ENCODE data around the gene SGIP1.

The SGIP1 gene

GRCh38 chr1:66519992-66520391 lies 14.0 kb upstream of the SGIP1 start:
- TF ChIP-seq, protein P1, sequence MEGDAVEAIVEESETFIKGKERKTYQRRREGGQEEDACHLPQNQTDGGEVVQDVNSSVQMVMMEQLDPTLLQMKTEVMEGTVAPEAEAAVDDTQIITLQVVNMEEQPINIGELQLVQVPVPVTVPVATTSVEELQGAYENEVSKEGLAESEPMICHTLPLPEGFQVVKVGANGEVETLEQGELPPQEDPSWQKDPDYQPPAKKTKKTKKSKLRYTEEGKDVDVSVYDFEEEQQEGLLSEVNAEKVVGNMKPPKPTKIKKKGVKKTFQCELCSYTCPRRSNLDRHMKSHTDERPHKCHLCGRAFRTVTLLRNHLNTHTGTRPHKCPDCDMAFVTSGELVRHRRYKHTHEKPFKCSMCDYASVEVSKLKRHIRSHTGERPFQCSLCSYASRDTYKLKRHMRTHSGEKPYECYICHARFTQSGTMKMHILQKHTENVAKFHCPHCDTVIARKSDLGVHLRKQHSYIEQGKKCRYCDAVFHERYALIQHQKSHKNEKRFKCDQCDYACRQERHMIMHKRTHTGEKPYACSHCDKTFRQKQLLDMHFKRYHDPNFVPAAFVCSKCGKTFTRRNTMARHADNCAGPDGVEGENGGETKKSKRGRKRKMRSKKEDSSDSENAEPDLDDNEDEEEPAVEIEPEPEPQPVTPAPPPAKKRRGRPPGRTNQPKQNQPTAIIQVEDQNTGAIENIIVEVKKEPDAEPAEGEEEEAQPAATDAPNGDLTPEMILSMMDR (conservative IDR thresholded peaks at IDR 0.05; ENCODE audit: low read depth, low read length): no peak
- DNase-seq (ENCODE audit: low read depth): no peak
- H3K4me3 ChIP-seq (ENCODE audit: low read length): no peak overlapping the region

- TF ChIP-seq, protein P1 (conservative IDR thresholded peaks at IDR 0.05; ENCODE audit: low read depth, low read length): no peak
- DNase-seq (ENCODE audit: low read depth): no peak
- no peak overlapping the region for H3K4me3 ChIP-seq (ENCODE audit: low read length)
Observed at GRCh38 chr1:66520655-66521054, 13.3 kb upstream of the SGIP1 start.

GRCh38 chr1:66521721-66522365 lies 12.1 kb upstream of the SGIP1 start:
- peak; percentile 63 for DNase-seq (ENCODE audit: low read depth)
- H3K4me3 ChIP-seq (ENCODE audit: low read length): no peak overlapping the region
- TF ChIP-seq, protein P1 (conservative IDR thresholded peaks at IDR 0.05; ENCODE audit: low read depth, low read length): no peak

DNA sequence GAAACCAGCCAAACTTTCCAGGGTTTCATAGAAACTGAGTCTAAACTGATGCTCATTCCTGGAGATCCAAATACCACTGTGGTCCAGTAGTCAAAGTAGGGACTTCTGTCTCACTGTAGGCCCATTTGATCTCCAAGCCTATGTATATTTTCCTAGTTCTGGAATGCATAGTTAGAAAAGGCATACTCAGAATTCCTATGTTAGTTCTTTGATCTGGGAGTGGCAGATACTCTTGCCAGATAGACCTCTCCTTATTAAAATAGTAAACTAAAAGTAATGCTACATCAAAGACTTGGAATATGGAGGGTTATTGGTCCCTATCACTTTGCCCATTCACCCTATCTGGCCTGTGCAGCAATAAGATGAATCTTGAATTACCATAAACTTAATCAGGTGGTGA lies 10.4 kb upstream of the SGIP1 start:
- H3K4me3 ChIP-seq (ENCODE audit: low read length): no peak overlapping the region
- TF ChIP-seq, protein P1 (conservative IDR thresholded peaks at IDR 0.05; ENCODE audit: low read depth, low read length): no peak
- DNase-seq (ENCODE audit: low read depth): no peak

DNA sequence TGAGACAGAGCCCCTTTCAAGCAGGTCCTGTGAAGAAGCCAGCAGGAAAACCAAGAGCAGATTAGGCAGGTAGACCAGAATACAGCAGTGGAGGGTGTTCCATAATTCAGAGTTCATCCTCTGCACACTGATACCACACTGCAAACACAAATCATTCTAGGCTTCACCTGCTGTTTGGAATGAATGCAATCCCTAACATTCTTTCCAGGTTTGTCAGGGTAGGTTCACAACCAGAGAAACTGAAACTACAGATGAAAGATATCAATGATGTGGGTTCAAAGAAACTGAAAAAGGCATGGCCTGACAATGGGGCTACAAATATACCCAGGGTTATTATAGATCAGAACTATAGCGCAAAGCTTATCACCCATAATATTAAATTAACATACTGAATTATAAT lies 8.9 kb upstream of the SGIP1 start:
- no peak overlapping the region for H3K4me3 ChIP-seq (ENCODE audit: low read length)
- TF ChIP-seq, protein P1 (conservative IDR thresholded peaks at IDR 0.05; ENCODE audit: low read depth, low read length): no peak
- no peak for DNase-seq (ENCODE audit: low read depth)

- H3K4me3 ChIP-seq (ENCODE audit: low read length): no peak overlapping the region
- no peak for DNase-seq (ENCODE audit: low read depth)
- TF ChIP-seq, protein P1 (conservative IDR thresholded peaks at IDR 0.05; ENCODE audit: low read depth, low read length): no peak
Observed at GRCh38 chr1:66526036-66526435, 7.9 kb upstream of the SGIP1 start.

- no peak overlapping the region for H3K4me3 ChIP-seq (ENCODE audit: low read length)
- TF ChIP-seq, protein P1 (conservative IDR thresholded peaks at IDR 0.05; ENCODE audit: low read depth, low read length): no peak
- DNase-seq (ENCODE audit: low read depth): no peak
Observed at GRCh38 chr1:66526991-66527390, 7.0 kb upstream of the SGIP1 start.

All from retinal pigment epithelial cell (primary cell).